GM10847 (cell line): ENCODE results near the gene INHBB.

Experiments
- POLR2A ChIP-seq: IDR thresholded peaks from 2 replicates; pipeline ENCODE4 v1.6.1; 2011; ENCODE audit not compliant: insufficient read length; ENCODE audit errors: extremely low read depth

Gene INHBB

DNA sequence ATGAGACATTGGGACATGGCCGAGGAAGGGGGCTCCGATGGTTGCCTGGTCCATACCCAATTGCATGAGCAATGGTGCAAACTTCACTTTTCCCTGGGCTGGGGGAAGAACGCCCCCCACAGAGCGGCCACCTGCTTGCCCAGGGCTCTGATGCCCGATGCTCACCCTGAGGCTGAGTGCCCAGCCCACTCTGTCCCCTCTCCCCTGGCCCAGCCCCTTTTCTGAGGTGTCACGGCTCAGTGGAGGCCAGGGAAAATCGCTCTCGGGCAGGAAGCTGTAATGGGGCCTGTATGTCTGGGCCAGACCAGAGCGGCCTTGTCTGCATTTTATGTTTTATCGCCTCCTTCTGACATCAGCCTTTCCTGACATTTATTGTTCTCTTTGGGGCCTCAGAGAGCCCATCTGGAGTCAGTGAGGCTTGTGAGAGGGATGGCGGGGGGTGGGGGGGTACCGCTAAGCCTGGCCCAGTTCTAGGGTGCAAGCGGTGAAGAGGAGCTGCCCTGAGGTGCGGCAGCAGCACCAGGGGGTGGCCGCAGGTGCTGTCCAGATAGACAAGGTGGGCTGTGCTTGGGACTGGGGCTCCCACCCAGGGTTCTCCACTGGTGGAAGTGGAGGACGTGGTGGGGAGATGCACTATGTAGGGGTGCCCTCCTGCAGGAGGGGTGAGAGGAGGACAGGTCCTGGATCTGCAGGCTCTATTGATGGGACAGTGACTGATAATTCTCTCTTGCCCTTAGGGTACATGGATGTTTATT is 46.2 kb downstream of the INHBB start:
- no peak for TF ChIP-seq POLR2A

DNA sequence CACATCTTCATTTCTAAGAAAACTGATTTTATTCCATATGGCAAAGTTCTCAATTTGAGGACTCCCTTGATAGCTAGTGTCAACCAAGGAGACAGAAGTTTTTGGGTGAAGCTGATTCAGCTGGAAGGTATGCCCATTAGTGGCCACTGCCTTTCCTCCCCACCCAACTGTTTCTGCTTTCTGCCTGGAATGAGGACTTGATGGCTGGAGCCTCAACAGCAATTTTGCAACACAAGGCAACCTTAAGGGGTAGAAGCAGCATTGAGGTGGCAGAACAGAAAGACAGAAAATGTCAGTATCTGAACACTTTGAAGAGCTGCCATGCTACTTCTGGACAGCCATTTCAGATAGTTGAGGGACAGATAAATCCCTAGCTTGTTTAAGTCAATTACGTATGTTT is 47.0 kb downstream of the INHBB start:
- no peak for TF ChIP-seq POLR2A

GRCh38 chr2:120393456-120393855 is 47.5 kb downstream of the INHBB start:
- no peak for TF ChIP-seq POLR2A

DNA sequence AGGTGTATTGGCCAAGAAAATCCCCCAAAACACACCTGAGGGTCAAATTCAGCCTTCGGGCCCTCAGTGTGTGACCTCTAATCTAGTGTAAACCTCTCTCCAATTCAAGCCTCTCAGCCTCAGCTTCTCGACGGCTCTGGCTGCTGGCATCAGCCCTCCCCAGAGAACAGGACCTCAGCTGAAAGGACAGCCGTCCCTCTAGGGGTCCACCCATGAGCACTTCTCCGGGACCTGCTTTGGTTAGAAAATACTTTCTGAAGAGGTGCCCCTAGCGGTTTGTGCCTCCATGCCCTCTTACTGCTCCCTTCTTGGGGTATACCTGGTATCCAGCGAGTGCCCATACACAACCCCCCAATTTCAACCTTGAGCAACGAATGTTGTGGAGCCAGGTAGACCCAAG is 48.8 kb downstream of the INHBB start:
- no peak for TF ChIP-seq POLR2A

GRCh38 chr2:120395221-120396012 is 49.5 kb downstream of the INHBB start:
- no peak for TF ChIP-seq POLR2A

DNA sequence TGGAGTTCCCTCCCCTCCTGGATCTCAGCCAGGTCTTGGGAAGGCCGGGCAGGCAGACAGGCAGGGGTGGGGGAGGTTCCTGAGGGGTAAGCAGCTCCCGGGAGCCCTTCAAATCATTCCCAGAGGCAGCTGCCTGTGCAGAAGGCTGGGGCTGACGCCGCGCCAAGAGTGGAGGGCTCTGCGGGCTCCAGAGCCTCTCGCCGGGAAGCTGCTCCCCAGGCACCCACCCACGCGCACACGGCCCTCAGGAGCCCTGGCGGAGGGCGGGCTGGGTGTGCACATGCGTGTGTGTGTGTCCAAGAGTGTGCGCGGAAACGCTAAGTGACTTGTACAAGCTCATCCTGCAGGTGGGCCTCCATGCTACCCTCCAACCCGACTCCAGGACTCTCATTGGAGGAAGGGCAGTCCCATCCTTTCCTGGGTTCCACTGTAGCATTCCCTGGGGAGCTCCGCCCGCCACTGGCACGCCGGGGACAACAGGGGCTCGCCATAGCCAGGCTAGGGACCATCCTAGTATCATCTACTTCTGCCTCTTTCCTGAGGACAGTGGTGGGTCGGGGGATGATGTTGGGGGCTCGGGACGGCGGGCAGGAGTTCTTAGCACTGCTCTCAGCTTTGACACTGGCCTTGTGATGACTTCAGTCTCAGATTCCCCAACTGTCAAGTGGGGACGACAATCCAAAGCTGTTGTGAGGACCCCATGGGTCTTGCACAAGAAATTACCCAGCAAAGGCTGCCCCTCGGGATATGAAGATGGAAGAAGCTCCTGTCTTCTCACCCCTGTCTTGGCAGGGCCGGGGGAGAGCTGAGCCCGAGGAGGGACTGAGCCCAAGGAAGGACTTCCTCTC is 50.3 kb downstream of the INHBB start:
- no peak for TF ChIP-seq POLR2A

- TF ChIP-seq POLR2A: no peak
Measured at GRCh38 chr2:120396861-120397811, 51.2 kb downstream of the INHBB start.

DNA sequence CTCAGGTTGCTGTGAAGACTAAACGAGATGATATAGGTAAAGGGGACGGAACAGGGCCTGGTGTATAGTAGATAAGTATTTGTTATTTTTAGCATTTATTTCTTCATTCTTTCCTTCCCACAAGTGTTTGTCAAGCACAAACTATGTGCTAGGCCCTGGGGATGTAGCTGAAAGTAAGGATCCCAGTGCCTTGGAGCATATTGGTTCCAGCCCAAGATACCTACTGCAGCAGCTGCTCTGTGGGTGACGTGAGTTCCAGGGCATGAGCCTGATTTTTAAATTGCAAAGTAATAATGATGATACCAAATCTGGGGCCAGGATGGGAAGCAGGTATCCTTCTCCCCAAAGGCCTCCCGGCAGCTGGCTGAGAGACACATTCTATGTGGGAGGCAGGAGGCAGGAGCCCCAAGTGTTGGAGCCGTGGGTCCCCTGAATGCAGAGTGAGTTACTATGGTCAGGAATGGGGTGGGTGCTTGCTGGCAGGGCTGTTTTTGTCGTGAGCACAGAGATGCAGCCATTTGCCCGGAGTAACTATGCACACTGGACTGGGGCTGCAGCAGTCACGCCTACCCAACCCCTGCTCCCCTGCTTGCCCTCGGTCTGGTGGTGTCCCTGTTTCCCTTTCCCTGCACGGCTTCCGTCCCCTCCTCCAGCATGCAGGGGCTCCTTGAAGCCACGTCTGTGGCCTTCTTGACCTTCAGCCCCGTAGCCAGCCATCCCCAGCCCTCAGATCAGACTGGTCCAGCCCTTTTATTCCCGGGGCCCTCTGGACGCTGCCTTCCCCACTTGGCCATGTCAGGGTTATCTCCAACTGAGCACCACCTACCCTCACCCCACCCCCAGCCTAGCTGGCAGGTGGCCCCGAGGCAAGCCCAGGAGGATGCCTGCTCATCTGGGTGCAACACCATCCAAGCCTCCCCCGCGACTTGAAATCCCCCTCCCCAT is 52.4 kb downstream of the INHBB start:
- no peak for TF ChIP-seq POLR2A

DNA sequence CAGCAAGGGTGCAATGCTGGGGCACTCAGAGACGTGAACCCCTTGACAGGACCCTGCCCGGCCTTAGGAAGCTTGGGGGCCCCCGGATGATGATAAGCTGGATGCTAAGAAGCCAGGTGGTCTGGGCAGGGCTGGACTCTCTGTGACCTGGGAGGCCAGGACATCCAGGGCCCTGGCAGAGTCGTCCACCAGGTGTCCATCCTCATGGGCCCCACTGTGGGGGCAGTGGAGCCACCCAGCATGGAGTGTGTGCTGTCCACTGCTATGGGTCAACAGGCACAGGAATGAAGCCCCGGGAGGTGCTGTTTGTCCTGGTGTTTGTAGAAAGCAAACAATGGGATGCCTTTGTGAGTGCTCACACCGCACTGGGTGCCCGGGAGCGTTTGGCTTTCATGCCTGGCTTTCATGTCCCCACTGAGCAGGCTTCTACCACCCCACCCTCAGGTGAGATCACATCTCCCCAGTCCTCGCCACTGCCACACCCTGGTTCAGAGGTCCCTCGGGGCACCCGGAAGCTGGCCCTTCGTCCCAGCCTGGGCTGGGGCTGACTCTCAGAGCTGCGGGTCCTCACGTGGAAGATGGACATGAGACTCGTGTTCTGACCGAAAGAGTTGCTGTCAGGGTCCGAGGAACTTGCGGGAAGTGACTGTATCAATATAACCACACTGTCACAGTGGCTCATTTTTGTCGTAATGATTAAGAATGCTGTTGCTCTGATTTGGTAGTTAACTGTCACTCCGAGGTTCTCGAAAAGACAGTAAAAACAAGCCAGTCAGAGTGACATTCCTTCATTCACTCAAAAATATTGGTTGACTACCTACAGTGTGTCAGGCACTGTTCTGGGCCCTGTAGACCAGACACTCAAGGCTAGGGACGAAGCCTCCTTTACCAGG is 53.3 kb downstream of the INHBB start:
- no peak for TF ChIP-seq POLR2A

- TF ChIP-seq POLR2A: no peak
Measured at GRCh38 chr2:120399889-120400240, 53.9 kb downstream of the INHBB start.

DNA sequence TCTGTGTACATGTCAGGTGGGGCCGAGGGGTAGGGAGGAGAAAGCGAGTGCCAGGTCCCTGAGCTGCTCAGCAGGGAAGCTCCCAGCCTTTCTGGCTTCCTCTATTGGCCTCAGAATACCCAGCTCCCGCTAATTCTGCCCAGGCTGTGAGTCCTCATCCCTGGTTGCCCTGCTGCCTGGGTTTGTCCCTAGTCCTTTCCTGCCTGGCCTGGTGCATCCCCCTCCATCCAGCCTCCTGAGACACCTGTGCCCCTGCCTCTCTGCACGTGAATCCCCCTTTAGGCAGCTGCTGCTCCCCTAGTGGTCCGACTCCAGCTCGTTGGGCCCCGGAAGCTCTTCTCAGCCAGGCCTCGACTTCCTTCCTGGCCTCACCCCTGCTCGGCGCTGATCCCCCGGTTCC is 54.6 kb downstream of the INHBB start:
- TF ChIP-seq POLR2A: no peak
